Measurements from ENCODE around the gene CEP104.
"Not testable (repeated sequence)": the region's sequence is repeated elsewhere in the genome, so short reads cannot be mapped to it uniquely, and the experiment has no call there.

CEP104 gene

GRCh38 chr1:3817138-3817740 is 39.8 kb downstream of the CEP104 start:
- TF ChIP-seq, protein P1, sequence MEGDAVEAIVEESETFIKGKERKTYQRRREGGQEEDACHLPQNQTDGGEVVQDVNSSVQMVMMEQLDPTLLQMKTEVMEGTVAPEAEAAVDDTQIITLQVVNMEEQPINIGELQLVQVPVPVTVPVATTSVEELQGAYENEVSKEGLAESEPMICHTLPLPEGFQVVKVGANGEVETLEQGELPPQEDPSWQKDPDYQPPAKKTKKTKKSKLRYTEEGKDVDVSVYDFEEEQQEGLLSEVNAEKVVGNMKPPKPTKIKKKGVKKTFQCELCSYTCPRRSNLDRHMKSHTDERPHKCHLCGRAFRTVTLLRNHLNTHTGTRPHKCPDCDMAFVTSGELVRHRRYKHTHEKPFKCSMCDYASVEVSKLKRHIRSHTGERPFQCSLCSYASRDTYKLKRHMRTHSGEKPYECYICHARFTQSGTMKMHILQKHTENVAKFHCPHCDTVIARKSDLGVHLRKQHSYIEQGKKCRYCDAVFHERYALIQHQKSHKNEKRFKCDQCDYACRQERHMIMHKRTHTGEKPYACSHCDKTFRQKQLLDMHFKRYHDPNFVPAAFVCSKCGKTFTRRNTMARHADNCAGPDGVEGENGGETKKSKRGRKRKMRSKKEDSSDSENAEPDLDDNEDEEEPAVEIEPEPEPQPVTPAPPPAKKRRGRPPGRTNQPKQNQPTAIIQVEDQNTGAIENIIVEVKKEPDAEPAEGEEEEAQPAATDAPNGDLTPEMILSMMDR (IDR thresholded peaks at IDR 0.05; ENCODE audit: insufficient read depth, low read length, missing control alignments) = no peak
- no peak for DNase-seq (ENCODE audit: low read depth, low spot score)
- POLR2A ChIA-PET = no interaction called here
- CTCF ChIA-PET = interaction anchor here (1.9 kb wide), 1 partner anchor 12 kb away, joined by 4 read pairs; no protein-coding TSS in a partner anchor
- H3K4me3 ChIP-seq (ENCODE audit: low read depth, low read length) = no peak overlapping the region

- TF ChIP-seq, protein P1 (IDR thresholded peaks at IDR 0.05; ENCODE audit: insufficient read depth, low read length, missing control alignments) = no peak
- POLR2A ChIA-PET = no interaction called here
- no peak overlapping the region for H3K4me3 ChIP-seq (ENCODE audit: low read depth, low read length)
- CTCF ChIA-PET = interaction anchor here (1.9 kb wide), 1 partner anchor 12 kb away, joined by 4 read pairs; no protein-coding TSS in a partner anchor
- no peak for DNase-seq (ENCODE audit: low read depth, low spot score)
Observed at GRCh38 chr1:3816331-3817137, 40.5 kb downstream of the CEP104 start.

GRCh38 chr1:3814771-3815561 is 42.0 kb downstream of the CEP104 start:
- H3K4me3 ChIP-seq (ENCODE audit: low read depth, low read length) = no peak overlapping the region
- TF ChIP-seq, protein P1 (IDR thresholded peaks at IDR 0.05; ENCODE audit: insufficient read depth, low read length, missing control alignments) = no peak
- CTCF ChIA-PET = interaction anchor here (1.9 kb wide), 1 partner anchor 10 kb away, joined by 4 read pairs; no protein-coding TSS in a partner anchor
- POLR2A ChIA-PET = no interaction called here
- no peak for DNase-seq (ENCODE audit: low read depth, low spot score)

DNA sequence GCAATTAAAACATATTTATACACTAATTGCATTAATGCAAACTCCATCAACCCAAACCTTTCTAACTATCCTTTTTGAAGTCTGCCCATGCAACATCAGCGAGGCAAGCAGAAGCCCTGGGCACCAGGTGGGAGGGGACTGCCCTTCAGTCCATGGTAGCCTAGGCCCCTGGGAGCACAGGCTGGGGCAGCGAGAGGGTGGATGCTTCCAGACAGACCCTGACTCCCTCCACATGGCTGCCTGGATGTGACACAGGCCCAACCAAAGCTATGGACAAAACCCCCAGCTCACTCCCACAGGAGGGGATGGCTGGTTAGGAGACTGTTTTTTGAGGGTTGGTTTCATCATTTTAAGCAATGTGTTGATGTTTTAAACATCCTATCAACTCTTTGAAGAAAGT is 42.9 kb downstream of the CEP104 start:
- ChIA-PET POLR2A (no interaction called here), CTCF (no interaction called here)
- DNase-seq (ENCODE audit: low read depth, low spot score) = no peak
- H3K4me3 ChIP-seq (ENCODE audit: low read depth, low read length) = no peak overlapping the region
- TF ChIP-seq, protein P1 (IDR thresholded peaks at IDR 0.05; ENCODE audit: insufficient read depth, low read length, missing control alignments) = no peak

- H3K4me3 ChIP-seq (ENCODE audit: low read depth, low read length) = no peak overlapping the region
- ChIA-PET POLR2A (no interaction called here), CTCF (interaction anchor here (1.2 kb wide), 1 partner anchor 9 kb away, joined by 4 read pairs; no protein-coding TSS in a partner anchor)
- no peak for DNase-seq (ENCODE audit: low read depth, low spot score)
- TF ChIP-seq, protein P1 (IDR thresholded peaks at IDR 0.05; ENCODE audit: insufficient read depth, low read length, missing control alignments) = no peak
Observed at GRCh38 chr1:3811595-3811911, 45.5 kb downstream of the CEP104 start.

DNA sequence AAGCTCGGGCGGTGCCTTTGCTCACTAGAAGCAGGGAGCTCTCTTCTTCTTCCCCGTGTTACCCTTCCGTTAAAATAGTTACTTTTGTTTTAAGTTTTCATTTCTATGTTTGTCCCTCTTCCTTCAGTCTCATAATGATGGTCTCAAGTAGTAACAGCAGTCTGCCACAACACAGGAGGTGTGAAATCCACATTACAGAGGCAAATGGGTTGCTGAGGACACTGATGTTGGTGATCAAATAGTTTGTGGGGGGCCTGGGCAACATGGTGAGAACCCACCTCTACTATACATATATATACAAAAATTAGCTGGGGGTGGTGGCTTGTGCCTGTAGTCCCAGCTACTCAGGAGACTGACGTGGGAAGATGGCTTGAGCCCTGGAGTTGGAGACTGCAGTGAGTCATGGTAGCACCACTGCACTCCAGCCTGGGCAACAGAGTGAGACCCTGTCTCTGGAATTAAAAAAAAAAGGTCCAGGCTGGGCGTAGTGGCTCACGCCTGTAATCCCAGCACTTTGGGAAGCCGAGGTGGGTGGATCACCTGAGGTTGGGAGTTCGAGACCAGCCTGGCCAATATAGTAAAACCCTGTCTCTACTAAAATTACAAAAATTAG is 46.8 kb downstream of the CEP104 start:
- CTCF ChIA-PET = interaction anchor here (0.7 to 1.2 kb wide), 2 partner anchors 8 to 13 kb away, joined by 3 to 4 read pairs; no protein-coding TSS in a partner anchor
- DNase-seq (ENCODE audit: low read depth, low spot score); POLR2A ChIA-PET; H3K4me3 ChIP-seq (ENCODE audit: low read depth, low read length): not testable (repeated sequence)

Data from AG04449 (cell line).